Measurements from ENCODE around the gene HES1.

The HES1 gene

GRCh38 chr3:194167480-194168282 lies 31.7 kb downstream of the HES1 start:
- no peak for DNase-seq (ENCODE audit: low read depth in 2 of 2)

GRCh38 chr3:194168994-194169393 lies 33.0 kb downstream of the HES1 start:
- no peak for DNase-seq (ENCODE audit: low read depth in 2 of 2)

- DNase-seq (ENCODE audit: low read depth in 2 of 2), result no peak
Observed at GRCh38 chr3:194169595-194169994, 33.6 kb downstream of the HES1 start.

GRCh38 chr3:194170793-194171192 lies 34.8 kb downstream of the HES1 start:
- DNase-seq (ENCODE audit: low read depth in 2 of 2), result no peak

GRCh38 chr3:194174406-194174805 lies 38.5 kb downstream of the HES1 start:
- no peak for DNase-seq (ENCODE audit: low read depth in 2 of 2)

- no peak for DNase-seq (ENCODE audit: low read depth in 2 of 2)
Observed at GRCh38 chr3:194174980-194175379, 39.0 kb downstream of the HES1 start.

- DNase-seq (ENCODE audit: low read depth in 2 of 2), result no peak
Observed at GRCh38 chr3:194176274-194176991, 40.5 kb downstream of the HES1 start.

GRCh38 chr3:194177141-194177540 lies 41.2 kb downstream of the HES1 start:
- no peak for DNase-seq (ENCODE audit: low read depth in 2 of 2)

- DNase-seq (ENCODE audit: low read depth in 2 of 2), result no peak
Observed at GRCh38 chr3:194178128-194178527, 42.2 kb downstream of the HES1 start.

GRCh38 chr3:194178669-194179068 lies 42.7 kb downstream of the HES1 start:
- DNase-seq (ENCODE audit: low read depth in 2 of 2), result no peak

- DNase-seq (ENCODE audit: low read depth in 2 of 2), result no peak
Observed at GRCh38 chr3:194180570-194180969, 44.6 kb downstream of the HES1 start.

GRCh38 chr3:194181612-194182529 lies 45.9 kb downstream of the HES1 start:
- no peak for DNase-seq (ENCODE audit: low read depth in 2 of 2)

- DNase-seq (ENCODE audit: low read depth in 2 of 2), result no peak
Observed at GRCh38 chr3:194183271-194183670, 47.3 kb downstream of the HES1 start.

- no peak for DNase-seq (ENCODE audit: low read depth in 2 of 2)
Observed at GRCh38 chr3:194184265-194184751, 48.4 kb downstream of the HES1 start.

GRCh38 chr3:194184801-194185200 lies 48.9 kb downstream of the HES1 start:
- no peak for DNase-seq (ENCODE audit: low read depth in 2 of 2)

- DNase-seq (ENCODE audit: low read depth in 2 of 2), result no peak
Observed at GRCh38 chr3:194185221-194185620, 49.3 kb downstream of the HES1 start.

- DNase-seq (ENCODE audit: low read depth in 2 of 2), result no peak
Observed at GRCh38 chr3:194187233-194187944, 51.4 kb downstream of the HES1 start.
